Neuronal stem cell (in vitro differentiated cells): ENCODE results near the gene SORBS2.

Experiments used
- DNase-seq: peaks from one replicate; pipeline ENCODE4 v3.0.0-alpha.2; 2013; ENCODE audit warnings: low spot score
- H2AFZ ChIP-seq: one replicate; pipeline ENCODE4 v1.6.1; 2013; ENCODE audit warnings: mild to moderate bottlenecking, low read length, inconsistent platforms
- H2AK5ac ChIP-seq: 2 replicates; pipeline ENCODE4 v1.6.1; 2013; ENCODE audit warnings: low read depth, mild to moderate bottlenecking, inconsistent platforms, low read length, moderate library complexity, mixed read lengths
- H2BK120ac ChIP-seq: 2 replicates; pipeline ENCODE4 v1.6.1; 2013; ENCODE audit warnings: low read depth, mild to moderate bottlenecking, inconsistent platforms, low read length, moderate library complexity, mixed read lengths
- H2BK12ac ChIP-seq: one replicate; pipeline ENCODE4 v1.6.1; 2013; ENCODE audit warnings: low read length, inconsistent platforms
- H2BK15ac ChIP-seq: 2 replicates; pipeline ENCODE4 v1.6.1; 2013; ENCODE audit warnings: mild to moderate bottlenecking, low read length, inconsistent platforms, mixed read lengths
- H2BK5ac ChIP-seq: one replicate; pipeline ENCODE4 v1.6.1; 2013; ENCODE audit warnings: inconsistent platforms, mild to moderate bottlenecking, low read length, moderate library complexity
- H3K14ac ChIP-seq: one replicate; pipeline ENCODE4 v1.6.1; 2013; ENCODE audit warnings: low read length, inconsistent platforms
- H3K18ac ChIP-seq: 2 replicates; pipeline ENCODE4 v1.6.1; 2013; ENCODE audit warnings: low read length, inconsistent platforms
- H3K23ac ChIP-seq: 2 replicates; pipeline ENCODE4 v1.6.1; 2013; ENCODE audit warnings: low read depth, mild to moderate bottlenecking, mixed read lengths, low read length, inconsistent platforms; ENCODE audit not compliant: poor library complexity
- H3K27ac ChIP-seq: replicated peaks from 3 replicates; pipeline ENCODE4 v1.5.1; 2013; ENCODE audit warnings: low read length, inconsistent platforms
- H3K27me3 ChIP-seq, 3 experiments: 2 replicates each; pipeline ENCODE4 v1.6.1; 2013; ENCODE audit warnings: low read length in 3 of 3, mild to moderate bottlenecking in 2 of 3, inconsistent platforms in 1 of 3, low read depth in 1 of 3, mixed read lengths in 1 of 3, moderate library complexity in 1 of 3; ENCODE audit not compliant: control insufficient read depth in 3 of 3, insufficient read depth in 3 of 3
- H3K36me3 ChIP-seq, 2 donors: replicated peaks in 1 of 2; 2 replicates each; pipeline ENCODE4 v1.6.1; 2013; ENCODE audit warnings: low read length in 2 of 2; ENCODE audit not compliant: control insufficient read depth in 2 of 2, insufficient read depth in 2 of 2
- H3K4ac ChIP-seq: 2 replicates; pipeline ENCODE4 v1.6.1; 2013; ENCODE audit warnings: inconsistent platforms, mild to moderate bottlenecking, low read length, moderate library complexity
- H3K4me1 ChIP-seq, 2 donors: 1 replicate in 1 of 2; 2 replicates in 1 of 2; pipeline ENCODE4 v1.6.1; 2013; ENCODE audit warnings: low read length in 2 of 2, low read depth in 1 of 2; ENCODE audit not compliant: control insufficient read depth in 2 of 2, insufficient read depth in 1 of 2
- H3K4me2 ChIP-seq: one replicate; pipeline ENCODE4 v1.6.1; 2013; ENCODE audit warnings: mild to moderate bottlenecking, low read length, inconsistent platforms; ENCODE audit not compliant: insufficient read depth, poor library complexity, severe bottlenecking
- H3K4me3 ChIP-seq, 2 donors: 2 replicates each; pipeline ENCODE4 v1.5.1; 2013; ENCODE audit warnings: low read length in 2 of 2, mild to moderate bottlenecking in 2 of 2, inconsistent platforms in 1 of 2, moderate library complexity in 1 of 2
- H3K79me1 ChIP-seq: one replicate; pipeline ENCODE4 v1.6.1; 2013; ENCODE audit warnings: low read depth, mild to moderate bottlenecking, inconsistent platforms, low read length, moderate library complexity
- H3K9ac ChIP-seq: one replicate; pipeline ENCODE4 v1.6.1; 2013; ENCODE audit warnings: mild to moderate bottlenecking, low read depth, low read length, inconsistent platforms; ENCODE audit not compliant: poor library complexity
- H3K9me3 ChIP-seq, 2 donors: replicated peaks in 1 of 2; 2 replicates each; pipeline versions ENCODE3 to v1.6.1; 2013; ENCODE audit warnings: low read length in 2 of 2, mild to moderate bottlenecking in 2 of 2, inconsistent platforms in 1 of 2, low read depth in 1 of 2, mixed read lengths in 1 of 2, moderate library complexity in 1 of 2; ENCODE audit not compliant: control insufficient read depth in 2 of 2, insufficient read depth in 1 of 2
- H4K8ac ChIP-seq: one replicate; pipeline ENCODE4 v1.6.1; 2013; ENCODE audit warnings: low read depth, mild to moderate bottlenecking, inconsistent platforms, low read length, moderate library complexity
- H4K91ac ChIP-seq: one replicate; pipeline ENCODE4 v1.6.1; 2013; ENCODE audit warnings: low read length, low read depth, mild to moderate bottlenecking, inconsistent platforms; ENCODE audit not compliant: poor library complexity
- WGBS, 2 donors: extraction: QIAGEN DNeasy Blood & Tissue Kit; methylation state at CpG; one replicate each; pipeline ENCODE4 v1.1.7; 2013; ENCODE audit warnings: missing lambda C conversion rate in 2 of 2, mixed read lengths in 1 of 2; ENCODE audit not compliant: insufficient read length in 2 of 2, insufficient replicate concordance in 1 of 2; ENCODE audit errors: extremely low coverage in 2 of 2; 5-methylcytosine and 5-hydroxymethylcytosine counted together

The SORBS2 gene

DNA sequence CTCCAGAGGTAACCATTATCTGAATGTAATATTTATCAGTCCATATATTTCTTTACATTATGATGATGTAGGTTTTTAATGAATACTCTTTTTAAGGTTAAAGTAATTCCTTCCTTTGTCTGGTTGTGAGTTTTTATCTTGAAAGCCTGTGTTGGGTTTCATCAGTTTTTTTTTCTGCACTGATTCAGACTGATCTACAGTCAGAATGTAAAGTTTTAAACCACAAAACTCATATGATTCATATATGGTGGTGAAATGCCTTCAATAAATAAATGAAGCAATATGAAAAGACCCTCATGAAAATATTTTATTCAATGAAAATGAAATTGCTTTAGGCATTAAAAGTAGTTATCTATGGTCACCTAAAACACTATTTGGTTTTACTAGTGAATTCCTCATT, 47.1 kb downstream of the SORBS2 start:
- Histone ChIP-seq H3K79me1 (no peaks in the 10 kb centered on the region), H3K4me1 (no peaks in the 10 kb centered on the region), H2BK12ac (no peak overlapping the region), H3K14ac (no peak overlapping the region), H2BK15ac (no peak overlapping the region), H3K18ac (no peak overlapping the region), H2BK5ac (no peak overlapping the region), H3K4me2 (no peak overlapping the region), H3K4ac (no peak overlapping the region), H3K9ac (no peak overlapping the region), H3K27ac (no peak overlapping the region), H2AK5ac (no peak overlapping the region), H3K27me3 (no peaks in the 10 kb centered on the region), H4K8ac (no peak overlapping the region), H3K23ac (no peak overlapping the region), H3K9me3 (peaks cover 0 to 1% of the 10 kb centered on the region in 2 donors), H2AFZ (no peak overlapping the region), H3K36me3 (peaks cover 0 to 4% of the 10 kb centered on the region in 2 donors), H2BK120ac (no peak overlapping the region), H4K91ac (no peak overlapping the region), H3K4me3 (no peak overlapping the region)
- no peak for DNase-seq

DNA sequence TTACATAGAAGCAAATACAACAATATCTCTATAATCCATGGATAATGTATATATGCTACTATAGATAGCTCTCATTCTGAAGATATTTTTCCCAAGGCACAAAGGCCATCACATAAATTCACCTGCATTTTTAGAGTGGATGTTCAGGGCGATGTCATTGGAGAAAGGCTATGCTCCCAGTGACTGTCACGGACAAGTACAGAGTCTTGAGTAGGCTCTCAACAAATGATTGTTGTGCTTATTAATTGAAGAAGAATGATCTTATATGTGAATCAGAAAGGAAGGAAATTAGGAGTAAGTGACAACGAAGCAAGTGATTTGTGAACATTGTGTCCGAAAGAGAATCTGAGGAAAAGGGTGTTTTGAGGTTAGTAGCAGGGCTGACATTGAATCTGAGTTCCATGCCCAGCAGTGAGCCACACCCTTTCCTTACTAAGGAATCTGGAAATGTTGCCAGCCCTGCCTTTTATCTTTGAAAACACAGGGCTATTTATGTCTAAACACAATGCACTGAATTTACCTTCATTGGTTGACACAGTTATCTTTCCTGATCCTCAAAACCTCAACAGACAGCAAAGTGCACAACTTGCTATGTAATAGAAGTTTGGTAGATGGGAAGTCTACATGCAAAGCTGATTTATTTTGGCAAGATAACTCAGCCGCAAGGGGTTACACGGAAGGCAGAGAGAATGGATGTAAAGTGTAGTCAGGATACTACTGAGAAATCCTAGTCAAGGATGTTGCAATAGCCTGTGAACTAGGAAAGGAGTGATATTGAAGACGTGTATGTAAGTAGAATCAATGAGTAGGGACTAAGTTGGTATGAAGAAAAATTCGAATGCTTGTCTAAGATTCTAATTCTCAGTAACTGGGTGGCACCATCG, 50.4 kb downstream of the SORBS2 start:
- no peak overlapping the region for H3K14ac ChIP-seq
- no peak overlapping the region for H4K8ac ChIP-seq
- H3K4ac ChIP-seq: no peak overlapping the region
- H2BK5ac ChIP-seq: no peak overlapping the region
- H3K27ac ChIP-seq: no peak overlapping the region
- no peak overlapping the region for H2AK5ac ChIP-seq
- no peaks in the 10 kb centered on the region for H3K27me3 ChIP-seq
- no peak overlapping the region for H3K18ac ChIP-seq
- 100% methylated on average over 2 of the region's 9 CpGs; no CpG with 5 or more reads in 1 of the 2 donors for WGBS, 2 donors
- DNase-seq: no peak
- no peaks in the 10 kb centered on the region for H3K79me1 ChIP-seq
- no peaks in the 10 kb centered on the region for H3K9me3 ChIP-seq
- no peak overlapping the region for H3K9ac ChIP-seq
- no peak overlapping the region for H2AFZ ChIP-seq
- no peak overlapping the region for H2BK15ac ChIP-seq
- no peak overlapping the region for H2BK120ac ChIP-seq
- H3K4me3 ChIP-seq: no peak overlapping the region
- H3K36me3 ChIP-seq: no peaks in the 10 kb centered on the region
- H3K23ac ChIP-seq: no peak overlapping the region
- no peak overlapping the region for H2BK12ac ChIP-seq
- H3K4me1 ChIP-seq: no peaks in the 10 kb centered on the region
- H4K91ac ChIP-seq: no peak overlapping the region
- no peak overlapping the region for H3K4me2 ChIP-seq

DNA sequence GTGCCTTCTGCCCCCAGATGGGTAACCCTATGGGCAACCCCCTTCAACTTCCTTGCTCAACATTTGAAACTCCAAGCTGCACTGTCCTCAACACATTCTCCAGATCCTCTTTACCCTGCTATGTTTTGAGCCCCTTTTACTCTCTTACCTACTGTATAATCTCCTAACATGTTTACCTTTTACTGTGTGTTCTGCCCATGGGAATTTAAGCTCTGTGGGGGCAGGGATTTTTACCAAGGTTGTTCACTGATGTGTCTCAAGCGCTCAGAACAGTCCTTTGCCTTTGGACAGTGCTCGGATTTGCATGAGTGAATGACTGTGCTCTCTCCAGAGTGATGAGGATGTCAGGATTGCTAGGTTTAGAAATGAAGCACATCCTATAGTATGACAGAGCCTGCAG, 53.2 kb downstream of the SORBS2 start:
- no peak overlapping the region for H3K27ac ChIP-seq

DNA sequence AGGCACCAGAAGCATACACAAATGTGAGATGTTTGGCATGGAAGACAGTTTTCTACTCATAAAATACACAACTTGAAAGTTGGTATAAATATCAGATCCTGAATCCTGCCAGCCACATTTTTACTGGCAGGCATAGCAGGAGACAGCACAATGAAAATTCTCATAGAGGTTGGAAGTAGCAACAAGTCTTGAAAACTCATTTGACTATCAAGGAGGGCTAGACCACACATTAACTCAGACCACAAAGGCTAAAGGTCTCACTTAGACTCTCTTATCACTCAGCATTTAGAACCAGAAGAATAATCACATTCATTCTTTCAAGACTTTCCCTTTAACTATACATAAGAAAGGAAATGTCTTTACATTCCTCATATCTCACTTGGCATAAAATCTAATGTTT, 56.5 kb downstream of the SORBS2 start:
- Histone ChIP-seq H3K9me3 (no peaks in the 10 kb centered on the region), H3K27me3 (no peaks in the 10 kb centered on the region), H2AK5ac (no peak overlapping the region), H2BK5ac (no peak overlapping the region), H3K23ac (no peak overlapping the region), H3K4me3 (no peak overlapping the region), H3K4me1 (peaks cover 0 to 11% of the 10 kb centered on the region in 2 donors), H3K27ac (no peak overlapping the region), H3K4me2 (no peak overlapping the region), H4K8ac (no peak overlapping the region), H3K18ac (no peak overlapping the region), H3K14ac (no peak overlapping the region), H2BK12ac (no peak overlapping the region), H3K4ac (no peak overlapping the region), H4K91ac (no peak overlapping the region), H3K9ac (no peak overlapping the region), H2BK120ac (no peak overlapping the region), H3K79me1 (peaks cover 2% of the 10 kb centered on the region), H2AFZ (no peak overlapping the region), H2BK15ac (no peak overlapping the region), H3K36me3 (peaks cover 0 to 1% of the 10 kb centered on the region in 2 donors)
- no peak for DNase-seq

More for the DNA sequence above, 53.2 kb downstream of the SORBS2 start:
- Histone ChIP-seq H3K23ac (no peak overlapping the region), H2AK5ac (no peak overlapping the region), H3K9ac (no peak overlapping the region), H3K4me2 (no peak overlapping the region), H3K18ac (no peak overlapping the region), H2BK120ac (no peak overlapping the region), H3K9me3 (no peaks in the 10 kb centered on the region), H4K91ac (no peak overlapping the region), H3K79me1 (peaks cover 2% of the 10 kb centered on the region), H2BK12ac (no peak overlapping the region), H3K4me1 (peaks cover 0 to 11% of the 10 kb centered on the region in 2 donors), H3K14ac (no peak overlapping the region), H2AFZ (no peak overlapping the region), H2BK15ac (no peak overlapping the region), H3K27me3 (no peaks in the 10 kb centered on the region), H3K4ac (no peak overlapping the region), H3K4me3 (no peak overlapping the region), H2BK5ac (no peak overlapping the region), H4K8ac (peak overlapping the region; percentile 4), H3K36me3 (no peaks in the 10 kb centered on the region)
- DNase-seq: no peak
- no CpG with 5 or more reads among the region's 2 CpGs for WGBS, 2 donors
